Calu3 (cell line): ENCODE measurements around the gene BRINP1. TPM values are rescaled to one million over a fixed set of nuclear protein-coding genes. Genes with fewer than 3 reads are reported as not detected.

Experiments used
- BruUV-seq: library from RNA; stranded (reverse); fragments of 400-500 nt; replicated peaks from 2 replicates; lab custom pipeline; 2021; lab: Mats Ljungman, UMichigan
- CTCF ChIA-PET: fragments of 300-600 bp; sonication (Branson Sonifier 250); formaldehyde crosslinking; loops from one replicate; lab custom pipeline; 2022; ENCODE audit warnings: antibody characterized with exemption; lab: Charles Lee
- DNase-seq: peaks from one replicate; pipeline ENCODE4 v3.0.0; 2022
- H3K27ac Mint-ChIP-seq: one replicate; pipeline ENCODE4 v1.8.0; 2022; ENCODE audit warnings: mixed read lengths; ENCODE audit not compliant: unreplicated experiment
- H3K27me3 Mint-ChIP-seq: one replicate; pipeline ENCODE4 v1.8.0; 2022; ENCODE audit warnings: mixed read lengths; ENCODE audit not compliant: unreplicated experiment
- H3K36me3 Mint-ChIP-seq: one replicate; pipeline ENCODE4 v1.8.0; 2022; ENCODE audit warnings: mild to moderate bottlenecking, moderate library complexity, mixed read lengths; ENCODE audit not compliant: insufficient read depth, unreplicated experiment
- H3K4me1 Mint-ChIP-seq: one replicate; pipeline ENCODE4 v1.8.0; 2022; ENCODE audit warnings: mild to moderate bottlenecking, low read depth, mixed read lengths; ENCODE audit not compliant: unreplicated experiment
- H3K4me3 Mint-ChIP-seq: one replicate; pipeline ENCODE4 v1.8.0; 2022; ENCODE audit warnings: mild to moderate bottlenecking, low read depth, moderate library complexity, mixed read lengths; ENCODE audit not compliant: unreplicated experiment
- H3K9me3 Mint-ChIP-seq: one replicate; pipeline ENCODE4 v1.8.0; 2022; ENCODE audit warnings: low read depth, mixed read lengths; ENCODE audit not compliant: unreplicated experiment
- CTCF ChIP-seq: fragments of 200-600 bp; IDR thresholded peaks from one replicate; pipeline ENCODE4 v1.8.0; 2022; ENCODE audit warnings: antibody characterized with exemption; ENCODE audit not compliant: unreplicated experiment
- intact Hi-C: fragments of 100-400 bp; cut with micrococcal nuclease; formaldehyde crosslinking; loops from one replicate; pipeline ENCODE4 v1.10.0; 2022; ENCODE audit not compliant: unreplicated experiment
- total RNA-seq: library from RNA; stranded (reverse); gene quantifications from 2 replicates; pipeline ENCODE4 v1.2.3, GENCODE V29; 2022

Gene BRINP1
- total RNA-seq, 1 experiment from 2014 or later = not detected

GRCh38 chr9:119218293-119218692, 150.9 kb downstream of the BRINP1 start:
- no TSS peak for BruUV-seq
- CTCF ChIA-PET = interaction anchor here (0.7 kb wide), 1 partner anchor 1767 kb away, joined by 4 read pairs; no protein-coding TSS in a partner anchor
- H3K9me3 Mint-ChIP-seq = peaks cover 14% of the 10 kb centered on the region

GRCh38 chr9:119216651-119217331, 152.4 kb downstream of the BRINP1 start:
- Mint-ChIP-seq H3K36me3 (no peaks in the 10 kb centered on the region), H3K27ac (no peak overlapping the region), H3K4me1 (no peaks in the 10 kb centered on the region), H3K4me3 (no peak overlapping the region), H3K27me3 (no peaks in the 10 kb centered on the region), H3K9me3 (peaks cover 18% of the 10 kb centered on the region)
- DNase-seq = no peak
- no TSS peak for BruUV-seq
- TF ChIP-seq CTCF = no peak
- intact Hi-C loops = no loop called here
- CTCF ChIA-PET = no interaction called here

More at GRCh38 chr9:119218293-119218692, 150.9 kb downstream of the BRINP1 start:
- intact Hi-C loops = no loop called here
- DNase-seq = no peak
- Mint-ChIP-seq H3K4me3 (no peak overlapping the region), H3K36me3 (no peaks in the 10 kb centered on the region), H3K27me3 (no peaks in the 10 kb centered on the region), H3K4me1 (no peaks in the 10 kb centered on the region), H3K27ac (no peak overlapping the region)
- TF ChIP-seq CTCF = no peak

- H3K9me3 Mint-ChIP-seq = peaks cover 18% of the 10 kb centered on the region
- TF ChIP-seq CTCF = no peak
- no peaks in the 10 kb centered on the region for H3K36me3 Mint-ChIP-seq
- H3K4me3 Mint-ChIP-seq = no peak overlapping the region
- CTCF ChIA-PET = no interaction called here
- intact Hi-C loops = no loop called here
- BruUV-seq = no TSS peak
- no peaks in the 10 kb centered on the region for H3K27me3 Mint-ChIP-seq
- no peaks in the 10 kb centered on the region for H3K4me1 Mint-ChIP-seq
- H3K27ac Mint-ChIP-seq = no peak overlapping the region
- no peak for DNase-seq
These were observed 153.6 kb downstream of the BRINP1 start for GRCh38 chr9:119215651-119216050.

- Mint-ChIP-seq H3K9me3 (peaks cover 13% of the 10 kb centered on the region), H3K4me1 (no peaks in the 10 kb centered on the region), H3K4me3 (no peak overlapping the region), H3K27me3 (no peaks in the 10 kb centered on the region), H3K27ac (no peak overlapping the region), H3K36me3 (no peaks in the 10 kb centered on the region)
- TF ChIP-seq CTCF = no peak
- no peak for DNase-seq
- CTCF ChIA-PET = interaction anchor here (0.6 kb wide), 1 partner anchor 50 kb away, joined by 5 read pairs; no protein-coding TSS in a partner anchor
- intact Hi-C loops = no loop called here
- no TSS peak for BruUV-seq
These were observed 155.8 kb downstream of the BRINP1 start for GRCh38 chr9:119213471-119213870.
